ENCODE data around the gene GRK1.

DNA sequence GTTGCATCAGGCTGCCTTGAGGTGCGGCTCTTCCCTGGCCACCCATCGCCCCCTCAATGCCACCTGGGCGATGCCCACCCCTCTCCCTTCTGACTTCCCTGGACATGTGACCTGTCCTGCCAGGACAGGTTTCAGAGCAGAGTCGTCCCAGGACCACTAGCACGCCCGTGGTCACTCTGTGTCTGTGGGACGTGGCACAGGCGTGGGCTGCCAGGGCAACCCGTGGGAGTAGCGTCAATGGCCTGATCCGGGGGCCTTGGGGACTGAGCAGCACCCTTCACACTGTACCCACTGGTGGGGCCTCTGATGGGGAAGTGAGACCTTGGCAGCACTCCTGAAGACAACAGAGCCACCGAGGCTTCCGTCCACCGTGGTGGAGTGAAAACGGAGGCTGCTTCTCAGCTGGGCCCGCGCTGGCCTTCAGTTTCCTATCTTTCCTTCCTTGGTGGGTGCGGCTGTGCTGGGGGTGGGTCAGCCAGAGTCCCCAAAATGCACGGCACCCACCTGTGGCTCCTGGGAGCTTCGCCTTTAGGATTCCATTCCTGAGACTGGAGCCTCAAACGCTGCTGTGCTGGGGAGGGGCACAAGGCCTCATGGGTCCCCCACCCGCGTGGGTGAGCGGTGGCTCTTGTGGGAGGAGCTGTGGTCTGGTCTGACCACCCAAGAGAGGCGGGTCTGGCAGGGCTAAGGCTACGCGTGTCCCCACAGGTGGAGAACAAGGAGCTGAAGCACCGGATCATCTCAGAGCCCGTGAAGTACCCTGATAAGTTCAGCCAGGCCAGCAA is 65.3 kb downstream of the GRK1 start:
- no peak for TF ChIP-seq RAD21 (IDR thresholded peaks at IDR 0.05; ENCODE audit: low read length)
- TF ChIP-seq, protein P1, sequence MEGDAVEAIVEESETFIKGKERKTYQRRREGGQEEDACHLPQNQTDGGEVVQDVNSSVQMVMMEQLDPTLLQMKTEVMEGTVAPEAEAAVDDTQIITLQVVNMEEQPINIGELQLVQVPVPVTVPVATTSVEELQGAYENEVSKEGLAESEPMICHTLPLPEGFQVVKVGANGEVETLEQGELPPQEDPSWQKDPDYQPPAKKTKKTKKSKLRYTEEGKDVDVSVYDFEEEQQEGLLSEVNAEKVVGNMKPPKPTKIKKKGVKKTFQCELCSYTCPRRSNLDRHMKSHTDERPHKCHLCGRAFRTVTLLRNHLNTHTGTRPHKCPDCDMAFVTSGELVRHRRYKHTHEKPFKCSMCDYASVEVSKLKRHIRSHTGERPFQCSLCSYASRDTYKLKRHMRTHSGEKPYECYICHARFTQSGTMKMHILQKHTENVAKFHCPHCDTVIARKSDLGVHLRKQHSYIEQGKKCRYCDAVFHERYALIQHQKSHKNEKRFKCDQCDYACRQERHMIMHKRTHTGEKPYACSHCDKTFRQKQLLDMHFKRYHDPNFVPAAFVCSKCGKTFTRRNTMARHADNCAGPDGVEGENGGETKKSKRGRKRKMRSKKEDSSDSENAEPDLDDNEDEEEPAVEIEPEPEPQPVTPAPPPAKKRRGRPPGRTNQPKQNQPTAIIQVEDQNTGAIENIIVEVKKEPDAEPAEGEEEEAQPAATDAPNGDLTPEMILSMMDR (conservative IDR thresholded peaks at IDR 0.05; ENCODE audit: low read depth, low read length), result no peak
- TF ChIP-seq, protein P2, sequence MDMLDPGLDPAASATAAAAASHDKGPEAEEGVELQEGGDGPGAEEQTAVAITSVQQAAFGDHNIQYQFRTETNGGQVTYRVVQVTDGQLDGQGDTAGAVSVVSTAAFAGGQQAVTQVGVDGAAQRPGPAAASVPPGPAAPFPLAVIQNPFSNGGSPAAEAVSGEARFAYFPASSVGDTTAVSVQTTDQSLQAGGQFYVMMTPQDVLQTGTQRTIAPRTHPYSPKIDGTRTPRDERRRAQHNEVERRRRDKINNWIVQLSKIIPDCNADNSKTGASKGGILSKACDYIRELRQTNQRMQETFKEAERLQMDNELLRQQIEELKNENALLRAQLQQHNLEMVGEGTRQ (IDR thresholded peaks at IDR 0.05; ENCODE audit: low read depth, low read length), result no peak
- TF ChIP-seq RFX5 (IDR thresholded peaks at IDR 0.05; ENCODE audit: low read depth, low read length), result no peak
- no peak for TF ChIP-seq RCOR1 (IDR thresholded peaks at IDR 0.05; ENCODE audit: insufficient replicate concordance, low read length)
- no peak for TF ChIP-seq SMC3 (IDR thresholded peaks at IDR 0.05; ENCODE audit: low read depth, low read length)
- TF ChIP-seq BHLHE40 (IDR thresholded peaks at IDR 0.05; ENCODE audit: low read depth, low read length), result no peak
- no peak for TF ChIP-seq POLR2A (IDR thresholded peaks at IDR 0.05; ENCODE audit: low read depth, low read length)

All from IMR-90 (cell line).